Osteoblast (primary cell): Measurements from ENCODE around the gene NOC4L. TPM values are rescaled to one million over a fixed set of nuclear protein-coding genes. Genes with fewer than 3 reads are reported as not detected.

Source experiments
- DNase-seq: peaks from one replicate; pipeline ENCODE4 v3.0.0; 2011; ENCODE audit warnings: low spot score, mixed read lengths; ENCODE audit not compliant: insufficient read length; ENCODE audit errors: missing footprints
- H2AFZ ChIP-seq: 2 replicates; pipeline ENCODE4 v1.6.0; 2011; ENCODE audit warnings: mild to moderate bottlenecking, low read length
- H3K27ac ChIP-seq: 2 replicates; pipeline ENCODE4 v1.5.1; 2011; ENCODE audit warnings: mild to moderate bottlenecking, low read depth, low read length, moderate library complexity
- H3K27me3 ChIP-seq: 2 replicates; pipeline ENCODE4 v1.6.0; 2012; ENCODE audit warnings: mild to moderate bottlenecking, control low read depth, inconsistent platforms, low read length, moderate library complexity; ENCODE audit not compliant: insufficient read depth
- H3K36me3 ChIP-seq: 2 replicates; pipeline ENCODE4 v1.5.1; 2011; ENCODE audit warnings: mild to moderate bottlenecking, low read length, control low read depth, moderate library complexity; ENCODE audit not compliant: insufficient read depth
- H3K4me1 ChIP-seq: 2 replicates; pipeline ENCODE4 v1.5.1; 2011; ENCODE audit warnings: mild to moderate bottlenecking, low read length, control low read depth, moderate library complexity; ENCODE audit not compliant: insufficient read depth
- H3K4me2 ChIP-seq: 2 replicates; pipeline ENCODE4 v1.6.0; 2011; ENCODE audit warnings: mild to moderate bottlenecking, low read length; ENCODE audit not compliant: insufficient read depth
- H3K4me3 ChIP-seq: fragments of 200-600 bp; sonication (generic); 3 replicates; pipeline ENCODE4 v1.5.1; 2012; ENCODE audit warnings: mild to moderate bottlenecking, low read length, inconsistent platforms; ENCODE audit not compliant: insufficient read depth
- H3K79me2 ChIP-seq: 2 replicates; pipeline ENCODE4 v1.6.0; 2012; ENCODE audit warnings: mild to moderate bottlenecking, low read length, control low read depth, inconsistent platforms; ENCODE audit not compliant: insufficient read depth
- H3K9me3 ChIP-seq: 2 replicates; pipeline ENCODE4 v1.5.1; 2011; ENCODE audit warnings: low read depth, low read length, control low read depth
- H4K20me1 ChIP-seq: 2 replicates; pipeline ENCODE4 v1.6.0; 2012; ENCODE audit warnings: mild to moderate bottlenecking, low read length, control low read depth; ENCODE audit not compliant: insufficient read depth
- CTCF ChIP-seq: IDR thresholded peaks from 2 replicates; pipeline ENCODE4 v1.5.1; 2011; ENCODE audit warnings: mild to moderate bottlenecking, low read depth, low read length, moderate library complexity; ENCODE audit errors: extremely low read depth
- total RNA-seq: library from RNA; depleted of rRNA; stranded (reverse); fragments of >200 nt; gene quantifications from 2 replicates; pipeline ENCODE4 v1.2.3, GENCODE V29; 2012

NOC4L gene
- total RNA-seq, 1 donor, result 11.2 TPM

DNA sequence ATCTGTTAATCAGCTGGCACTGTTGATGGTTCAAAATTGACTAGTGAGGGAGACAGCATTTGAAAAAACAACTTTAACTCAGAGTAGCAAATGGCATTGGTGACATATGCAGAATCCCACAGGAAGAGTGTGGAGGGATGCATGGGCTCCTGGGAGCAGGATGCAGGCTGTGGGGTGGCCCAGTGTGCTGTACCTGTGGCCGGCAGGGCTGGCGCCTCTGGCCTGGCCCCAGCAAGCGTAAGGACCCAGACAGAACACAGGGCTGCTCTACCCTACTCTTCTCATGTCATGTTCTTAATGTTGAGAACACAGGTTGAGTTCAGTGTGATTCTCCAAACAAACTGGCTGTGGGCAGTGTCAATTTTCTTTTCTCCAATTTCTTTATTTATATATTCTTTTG, 33.6 kb upstream of the NOC4L start:
- Histone ChIP-seq H3K36me3 (peaks cover 59% of the 10 kb centered on the region), H3K4me3 (no peak overlapping the region), H3K9me3 (no peaks in the 10 kb centered on the region), H3K79me2 (peaks cover 10% of the 10 kb centered on the region), H3K27me3 (no peaks in the 10 kb centered on the region), H4K20me1 (peaks cover 5% of the 10 kb centered on the region), H3K4me1 (peaks cover 11% of the 10 kb centered on the region), H2AFZ (no peak overlapping the region), H3K27ac (no peak overlapping the region), H3K4me2 (no peak overlapping the region)
- DNase-seq, result no peak
- TF ChIP-seq CTCF, result no peak

GRCh38 chr12:132111654-132112304, 32.5 kb upstream of the NOC4L start:
- TF ChIP-seq CTCF, result no peak
- H3K4me3 ChIP-seq, result no peak overlapping the region
- H2AFZ ChIP-seq, result no peak overlapping the region
- peaks cover 70% of the 10 kb centered on the region for H3K36me3 ChIP-seq
- H3K27ac ChIP-seq, result no peak overlapping the region
- DNase-seq, result no peak
- H4K20me1 ChIP-seq, result peaks cover 5% of the 10 kb centered on the region
- no peak overlapping the region for H3K4me2 ChIP-seq
- peaks cover 4% of the 10 kb centered on the region for H3K4me1 ChIP-seq
- peaks cover 10% of the 10 kb centered on the region for H3K79me2 ChIP-seq
- no peaks in the 10 kb centered on the region for H3K9me3 ChIP-seq
- no peaks in the 10 kb centered on the region for H3K27me3 ChIP-seq

GRCh38 chr12:132114667-132115066, 29.6 kb upstream of the NOC4L start:
- H3K4me3 ChIP-seq, result no peak overlapping the region
- H3K27ac ChIP-seq, result no peak overlapping the region
- no peak overlapping the region for H2AFZ ChIP-seq
- peaks cover 70% of the 10 kb centered on the region for H3K36me3 ChIP-seq
- no peaks in the 10 kb centered on the region for H3K4me1 ChIP-seq
- no peaks in the 10 kb centered on the region for H4K20me1 ChIP-seq
- no peak overlapping the region for H3K4me2 ChIP-seq
- no peaks in the 10 kb centered on the region for H3K79me2 ChIP-seq
- no peak for TF ChIP-seq CTCF
- no peaks in the 10 kb centered on the region for H3K27me3 ChIP-seq
- H3K9me3 ChIP-seq, result no peaks in the 10 kb centered on the region
- DNase-seq, result no peak

GRCh38 chr12:132115500-132115899, 28.8 kb upstream of the NOC4L start:
- H2AFZ ChIP-seq, result no peak overlapping the region
- no peaks in the 10 kb centered on the region for H3K79me2 ChIP-seq
- no peaks in the 10 kb centered on the region for H3K4me1 ChIP-seq
- no peaks in the 10 kb centered on the region for H3K27me3 ChIP-seq
- DNase-seq, result no peak
- H3K4me2 ChIP-seq, result no peak overlapping the region
- no peaks in the 10 kb centered on the region for H3K9me3 ChIP-seq
- H3K4me3 ChIP-seq, result no peak overlapping the region
- no peak for TF ChIP-seq CTCF
- no peak overlapping the region for H3K27ac ChIP-seq
- H3K36me3 ChIP-seq, result peaks cover 71% of the 10 kb centered on the region
- H4K20me1 ChIP-seq, result no peaks in the 10 kb centered on the region
